GM12891 (cell line): ENCODE measurements around the gene SIRT1.

ENCODE experiments used
- PAX5 ChIP-seq: IDR thresholded peaks from 2 replicates; pipeline ENCODE4 v1.6.1; 2011; ENCODE audit warnings: low read length, moderate library complexity, mild to moderate bottlenecking; ENCODE audit not compliant: insufficient read depth, severe bottlenecking
- POLR2A ChIP-seq: IDR thresholded peaks from 2 replicates; pipeline ENCODE4 v1.6.1; 2011; ENCODE audit warnings: low read depth, low read length, control low read depth
- POLR2AphosphoS5 ChIP-seq: IDR thresholded peaks from 2 replicates; pipeline ENCODE4 v1.6.1; 2011; ENCODE audit warnings: low read depth, low read length, control low read depth
- SPI1 ChIP-seq: IDR thresholded peaks from 2 replicates; pipeline ENCODE4 v1.6.1; 2011; ENCODE audit warnings: low read depth, low read length, control low read depth

DNA sequence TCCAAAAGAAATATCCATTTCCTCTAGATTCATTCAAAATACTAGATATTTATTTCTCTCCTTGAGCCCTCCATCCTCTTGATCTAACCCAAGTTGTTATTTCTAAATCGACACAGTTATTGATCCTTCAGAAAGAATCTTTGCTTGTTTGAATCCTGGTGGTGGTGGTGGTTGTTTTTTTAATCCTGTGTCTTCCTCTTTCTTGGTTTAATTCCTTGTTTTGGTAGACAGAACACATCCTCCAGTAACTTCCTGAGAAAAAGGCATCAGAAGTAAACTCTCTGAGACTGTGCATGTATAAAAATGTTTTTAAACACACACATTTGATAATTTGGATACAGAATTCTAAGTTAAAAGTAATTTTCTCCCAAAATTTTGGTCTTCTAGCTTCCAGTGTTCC is 49.9 kb downstream of the SIRT1 start:
- TF ChIP-seq PAX5 (no peak), POLR2AphosphoS5 (no peak), POLR2A (no peak), SPI1 (no peak)
